Glomerular visceral epithelial cell (primary cell): ENCODE measurements around the gene OSBPL6.

Experiments
- DNase-seq: peaks from one replicate; pipeline ENCODE4 v3.0.0-alpha.2; 2016; ENCODE audit errors: extremely low spot score

Gene OSBPL6

GRCh38 chr2:178238750-178239149 is 44.4 kb downstream of the OSBPL6 start:
- DNase-seq, result no peak

- peak; percentile 81 for DNase-seq
Measured at GRCh38 chr2:178241844-178242551, 47.7 kb downstream of the OSBPL6 start.

GRCh38 chr2:178242552-178242883 is 48.2 kb downstream of the OSBPL6 start:
- no peak for DNase-seq

GRCh38 chr2:178243961-178244360 is 49.6 kb downstream of the OSBPL6 start:
- DNase-seq, result no peak

GRCh38 chr2:178244777-178245176 is 50.5 kb downstream of the OSBPL6 start:
- no peak for DNase-seq

GRCh38 chr2:178246696-178247095 is 52.4 kb downstream of the OSBPL6 start:
- DNase-seq, result no peak

- DNase-seq, result no peak
Measured at GRCh38 chr2:178247250-178247649, 52.9 kb downstream of the OSBPL6 start.

GRCh38 chr2:178250429-178250828 is 56.1 kb downstream of the OSBPL6 start:
- DNase-seq, result no peak

- no peak for DNase-seq
Measured at GRCh38 chr2:178251151-178251955, 57.0 kb downstream of the OSBPL6 start.

- DNase-seq, result no peak
Measured at GRCh38 chr2:178256382-178257042, 62.2 kb downstream of the OSBPL6 start.

GRCh38 chr2:178257127-178257526 is 62.8 kb downstream of the OSBPL6 start:
- no peak for DNase-seq

- no peak for DNase-seq
Measured at GRCh38 chr2:178258916-178259315, 64.6 kb downstream of the OSBPL6 start.

- no peak for DNase-seq
Measured at GRCh38 chr2:178263159-178263860, 69.0 kb downstream of the OSBPL6 start.

GRCh38 chr2:178264211-178264610 is 69.9 kb downstream of the OSBPL6 start:
- DNase-seq, result no peak

- DNase-seq, result no peak
Measured at GRCh38 chr2:178265851-178266250, 71.5 kb downstream of the OSBPL6 start.

- no peak for DNase-seq
Measured at GRCh38 chr2:178266445-178266844, 72.1 kb downstream of the OSBPL6 start.

GRCh38 chr2:178267660-178268059 is 73.3 kb downstream of the OSBPL6 start:
- no peak for DNase-seq

GRCh38 chr2:178268435-178268834 is 74.1 kb downstream of the OSBPL6 start:
- no peak for DNase-seq

- no peak for DNase-seq
Measured at GRCh38 chr2:178269438-178270224, 75.3 kb downstream of the OSBPL6 start.

- no peak for DNase-seq
Measured at GRCh38 chr2:178270338-178270737, 76.0 kb downstream of the OSBPL6 start.

GRCh38 chr2:178271094-178271493 is 76.8 kb downstream of the OSBPL6 start:
- DNase-seq, result no peak
